CMK (cell line): ENCODE measurements around the gene ATXN10.
"Not testable (repeated sequence)": the region's sequence is repeated elsewhere in the genome, so short reads cannot be mapped to it uniquely, and the experiment has no call there.

Source experiments
- DNase-seq: peaks from one replicate; pipeline ENCODE4 v3.0.0-alpha.2; 2010; ENCODE audit warnings: low read depth

Gene ATXN10

DNA sequence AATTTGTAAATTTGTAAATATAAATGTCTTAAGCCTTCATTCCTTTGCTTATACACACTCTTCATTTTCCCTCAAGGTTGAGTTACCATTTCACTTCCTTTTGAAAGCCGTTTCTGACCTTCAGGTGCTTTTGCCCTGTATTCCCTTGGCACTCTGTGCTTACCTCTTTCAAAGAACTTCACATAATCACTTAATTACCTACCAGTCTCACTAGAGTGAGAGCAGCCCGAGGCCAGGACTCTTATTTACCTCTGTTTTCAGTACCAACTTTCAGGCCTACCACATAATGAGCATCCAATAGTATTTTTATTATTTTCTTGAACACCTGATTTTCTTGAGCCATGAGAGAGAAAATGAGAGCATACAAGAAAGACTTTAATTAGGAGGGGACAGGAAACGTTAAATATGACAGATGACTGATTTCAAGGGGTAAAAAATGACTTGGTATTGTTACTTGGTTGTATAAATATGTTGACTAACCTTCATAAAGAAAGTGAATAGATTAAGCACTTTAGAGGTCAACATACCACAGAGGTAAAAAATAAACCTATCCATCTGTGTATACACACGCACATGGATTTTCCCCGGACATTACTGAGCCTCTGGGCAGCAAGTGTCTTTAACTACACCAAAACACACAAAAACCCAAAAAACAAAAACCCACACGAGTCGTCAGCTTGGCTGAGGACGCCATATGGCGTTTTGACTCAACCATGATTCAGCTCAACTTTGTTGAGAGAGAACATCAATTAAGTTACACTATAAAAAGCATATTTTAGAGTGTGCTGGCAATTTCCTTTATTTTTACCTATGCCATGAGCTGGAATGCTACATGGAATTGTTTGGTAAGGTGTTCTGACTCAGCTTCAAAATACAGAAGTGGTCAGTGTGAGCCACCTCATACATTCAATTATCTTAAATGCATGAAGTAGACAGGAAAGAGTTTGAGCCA lies 7.6 kb downstream of the ATXN10 start:
- DNase-seq = no peak

DNA sequence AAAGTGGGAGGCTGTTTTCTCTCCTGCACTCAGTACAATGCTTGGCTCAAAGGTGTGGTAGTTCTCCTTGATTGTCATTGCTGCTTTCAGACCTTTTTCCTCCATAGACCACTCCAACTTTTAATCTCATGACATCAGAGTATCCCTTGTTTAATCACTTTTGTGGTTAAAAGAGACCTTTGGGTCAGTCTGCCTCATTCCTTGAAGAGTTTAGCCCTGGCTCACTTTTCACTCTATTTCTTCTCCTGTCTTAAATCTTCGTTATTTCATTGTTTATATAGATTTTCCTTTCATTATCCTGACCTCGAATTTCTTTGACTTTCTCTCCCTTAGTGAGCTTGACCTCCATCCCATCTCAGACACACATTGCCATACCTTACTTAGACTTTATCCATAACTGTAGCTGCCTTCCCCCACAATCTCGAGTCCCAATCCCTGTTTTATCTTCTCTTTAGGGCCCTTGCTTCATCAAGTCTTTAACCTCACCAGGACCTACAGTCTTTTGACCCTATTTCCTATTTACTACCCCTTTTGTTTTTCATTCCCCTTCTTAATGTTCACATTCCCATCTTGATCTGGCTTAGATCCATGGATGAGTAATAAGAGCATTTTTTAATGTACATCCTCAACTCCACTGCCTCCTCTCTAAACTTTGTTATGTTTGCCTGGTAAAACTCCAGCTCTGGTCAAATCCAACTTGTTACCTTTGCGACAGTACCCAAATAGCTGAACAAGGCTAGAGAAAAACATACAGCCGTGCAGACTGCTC lies 9.5 kb downstream of the ATXN10 start:
- no peak for DNase-seq

DNA sequence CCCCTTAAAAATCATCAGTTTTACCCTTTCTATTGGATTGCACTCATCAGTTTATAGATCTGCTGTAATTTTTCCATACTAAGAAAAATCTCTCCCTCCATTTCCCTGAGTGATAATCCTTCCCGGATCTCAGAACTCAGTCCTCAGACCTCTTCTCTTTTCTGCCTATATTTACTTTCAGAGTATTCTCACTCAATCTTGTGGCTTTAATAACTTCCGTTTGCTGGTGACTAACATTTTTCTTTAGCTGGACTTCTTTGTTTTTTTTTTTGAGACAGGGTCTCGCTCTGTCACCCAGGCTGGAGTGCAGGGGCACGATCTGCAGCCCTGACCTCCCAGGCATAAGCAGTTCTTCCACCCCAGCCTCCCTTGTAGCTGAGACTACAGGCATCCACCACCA lies 10.4 kb downstream of the ATXN10 start:
- DNase-seq = no peak

DNA sequence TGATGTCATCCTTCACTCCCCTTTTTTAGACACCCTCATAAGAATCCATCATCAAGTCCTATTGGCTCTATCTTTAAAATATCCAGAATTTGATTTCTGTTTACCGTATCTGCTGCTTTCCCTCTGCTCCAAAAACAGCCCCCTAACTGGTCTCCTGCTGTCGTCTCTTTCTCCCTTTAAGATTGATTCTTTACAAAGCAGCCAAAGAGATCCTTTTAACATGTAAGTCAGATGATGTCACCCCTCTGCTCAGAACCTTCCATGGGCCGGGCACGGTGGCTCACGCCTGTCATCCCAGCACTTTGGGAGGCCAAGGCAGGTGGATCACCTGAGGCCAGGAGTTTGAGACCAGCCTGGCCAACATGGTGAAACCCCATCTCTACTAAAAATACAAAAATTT lies 11.1 kb downstream of the ATXN10 start:
- not testable (repeated sequence) for DNase-seq

DNA sequence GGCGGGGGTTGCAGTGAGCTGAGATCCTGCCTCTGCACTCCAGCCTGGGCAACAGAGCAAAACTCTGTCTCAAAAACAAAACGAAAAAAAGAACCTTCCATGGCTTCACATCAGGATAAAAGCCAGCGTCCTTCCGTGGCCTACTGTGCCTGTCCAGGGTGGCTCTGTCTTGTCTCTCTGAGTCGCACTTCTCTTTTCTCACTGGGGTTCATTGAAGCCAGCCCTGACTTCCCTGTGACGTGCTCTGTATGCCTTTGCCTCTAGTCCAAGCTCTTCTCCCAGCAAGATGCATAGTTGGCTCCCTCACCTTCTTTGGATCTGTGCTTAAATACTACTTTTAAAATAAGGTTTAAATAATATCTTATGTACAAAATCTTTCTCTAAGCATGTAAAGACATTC lies 11.6 kb downstream of the ATXN10 start:
- no peak for DNase-seq

DNA sequence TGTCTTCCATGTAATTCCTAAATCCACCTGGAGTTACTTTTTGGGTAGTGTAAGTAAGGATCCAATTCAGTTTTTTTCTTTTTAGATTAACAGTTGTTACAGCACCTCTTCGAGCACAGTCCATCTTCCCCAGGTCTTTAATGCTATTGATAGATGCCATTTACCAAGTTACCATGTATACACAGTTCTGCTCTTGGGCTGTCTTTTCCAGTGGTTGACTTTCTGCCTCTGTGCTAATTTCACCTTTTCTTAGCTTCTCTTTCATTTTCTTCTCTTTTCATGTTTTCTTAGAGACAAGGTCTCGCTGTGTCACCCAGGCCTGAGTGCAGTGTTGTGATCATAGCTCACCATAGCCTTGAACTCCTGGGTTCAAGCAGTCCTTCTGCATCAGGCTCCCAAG lies 12.0 kb downstream of the ATXN10 start:
- no peak for DNase-seq

DNA sequence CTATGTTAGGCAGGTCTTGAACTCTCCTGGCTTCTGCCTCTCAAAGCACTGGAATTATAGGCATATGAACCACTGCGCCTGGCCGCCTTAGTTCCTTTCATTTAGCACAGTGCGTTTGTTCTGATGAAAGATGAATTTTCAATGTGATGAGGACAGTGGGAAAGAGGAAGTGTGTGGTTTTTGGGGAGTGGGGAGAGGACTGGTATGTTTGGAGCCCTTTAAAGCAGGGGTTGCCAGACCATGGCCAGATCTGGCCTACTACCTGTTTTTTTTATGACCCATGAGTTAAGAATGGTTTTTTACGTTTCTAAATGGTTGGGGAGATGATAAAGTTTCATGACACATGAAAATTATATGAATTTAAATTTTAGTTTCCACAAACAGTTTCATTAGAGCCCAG lies 12.5 kb downstream of the ATXN10 start:
- no peak for DNase-seq

DNA sequence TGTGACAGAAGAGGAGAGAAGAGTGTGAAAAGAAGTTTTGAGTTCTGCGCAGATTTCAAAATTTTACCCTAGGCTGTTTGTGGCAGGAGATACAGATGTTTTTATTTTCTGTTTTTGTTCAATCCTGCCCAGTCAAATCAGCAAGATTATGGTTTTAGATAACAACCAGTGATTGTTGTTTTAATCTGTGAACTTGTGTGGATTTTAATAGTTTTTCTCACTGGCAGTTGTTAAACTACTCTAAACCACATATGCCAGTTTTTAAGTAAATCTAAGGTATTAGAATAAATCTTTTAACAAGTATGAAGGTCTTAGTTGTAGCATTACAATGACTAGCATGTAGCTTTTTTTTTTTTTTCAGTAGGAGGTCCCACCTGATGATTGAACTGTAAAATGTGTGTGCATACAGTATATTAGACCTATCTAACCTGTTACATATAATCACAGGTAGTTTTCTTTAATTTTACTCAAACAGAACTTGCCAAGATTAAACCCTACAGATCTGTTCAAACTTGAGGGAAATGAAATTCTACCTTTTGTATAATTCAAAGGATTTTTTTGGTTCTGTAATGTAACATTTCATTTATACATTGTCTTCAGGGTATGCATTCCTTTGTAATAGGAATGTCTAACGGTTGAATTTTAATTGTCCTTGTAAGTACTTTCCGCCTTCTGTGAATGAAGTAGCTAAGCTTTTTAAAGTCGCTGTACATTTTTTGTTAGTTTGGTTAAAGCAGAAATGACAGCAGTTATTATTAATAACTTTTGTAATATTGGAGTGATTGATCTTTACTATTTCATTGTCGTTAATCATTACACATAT lies 13.3 kb downstream of the ATXN10 start:
- no peak for DNase-seq

DNA sequence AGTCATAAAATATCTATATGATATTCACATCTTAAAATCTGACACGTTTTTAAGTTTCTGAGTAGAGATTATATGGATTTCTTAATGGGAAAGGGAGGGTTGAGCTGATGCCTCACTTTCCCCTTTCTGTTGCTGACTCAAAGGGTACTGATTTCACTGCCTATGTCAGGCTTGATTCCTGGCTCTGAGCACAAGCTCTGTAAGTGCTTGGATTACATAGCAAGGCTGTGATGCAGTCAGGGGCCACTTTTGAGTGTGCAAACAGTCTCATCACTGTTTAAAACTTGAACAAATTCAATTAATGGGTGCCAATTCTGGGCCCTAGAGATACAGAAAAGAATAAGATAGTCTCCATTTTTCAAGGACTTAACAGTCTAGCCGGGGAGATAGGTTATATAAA lies 14.4 kb downstream of the ATXN10 start:
- DNase-seq = no peak

DNA sequence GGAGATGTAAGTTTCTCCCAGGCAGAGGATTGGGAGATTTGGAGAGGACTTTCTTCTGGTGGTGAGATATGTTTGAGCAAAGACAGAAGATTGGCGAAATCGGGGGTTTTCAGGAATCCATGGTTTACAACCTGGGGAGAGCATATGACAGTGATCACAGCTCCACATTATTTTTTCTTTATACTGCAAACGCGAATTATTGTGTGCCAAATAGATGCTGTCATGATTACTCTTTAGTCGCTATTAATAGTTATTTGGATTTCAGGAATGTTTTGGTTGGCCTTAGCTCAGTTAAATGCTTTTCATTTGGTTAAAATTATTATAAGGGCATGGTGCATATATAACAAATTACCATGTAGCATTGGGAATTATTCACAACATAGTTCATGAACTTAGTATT lies 15.2 kb downstream of the ATXN10 start:
- DNase-seq = no peak

DNA sequence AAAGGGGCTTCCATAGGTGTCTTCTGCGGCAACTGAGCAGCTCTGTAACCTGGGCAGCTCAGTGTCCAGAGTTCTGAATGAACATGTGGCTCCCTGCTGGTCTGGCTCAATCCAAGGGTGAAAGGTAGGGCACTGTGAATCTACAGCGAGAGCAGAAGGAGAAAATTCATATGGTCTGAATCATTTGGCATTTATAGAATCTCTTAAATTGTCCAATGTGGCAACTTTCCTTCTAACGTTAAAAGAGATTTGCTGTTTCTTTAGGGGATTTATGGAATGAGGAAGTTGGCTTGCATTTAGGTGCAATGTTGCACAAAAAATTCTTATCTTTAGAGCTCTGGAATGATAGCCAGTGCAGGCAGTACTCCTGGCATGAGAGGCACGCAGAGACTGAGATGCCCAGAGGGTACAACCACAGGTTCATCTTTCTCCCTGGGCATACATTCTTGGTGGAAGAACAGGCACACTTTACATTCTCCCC lies 17.0 kb downstream of the ATXN10 start:
- no peak for DNase-seq

DNA sequence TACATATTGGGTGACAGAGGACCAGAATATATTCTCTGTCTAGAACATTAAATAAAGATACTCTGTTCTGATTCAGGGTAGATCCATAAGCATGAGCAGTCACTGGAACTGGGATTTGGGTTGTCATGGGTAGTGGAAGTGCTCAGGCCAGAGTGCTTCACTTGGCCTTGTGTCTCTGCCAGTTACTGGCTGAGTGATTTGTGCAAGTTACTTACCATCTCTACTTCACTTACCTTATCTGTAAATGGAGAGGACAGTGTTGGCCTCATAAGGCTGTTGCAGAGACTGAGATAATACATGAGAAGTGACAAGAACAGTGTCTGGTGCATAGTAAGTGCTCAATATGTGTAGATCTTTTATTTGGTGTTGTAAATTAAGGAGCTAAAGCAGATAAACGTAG lies 17.6 kb downstream of the ATXN10 start:
- DNase-seq = no peak

DNA sequence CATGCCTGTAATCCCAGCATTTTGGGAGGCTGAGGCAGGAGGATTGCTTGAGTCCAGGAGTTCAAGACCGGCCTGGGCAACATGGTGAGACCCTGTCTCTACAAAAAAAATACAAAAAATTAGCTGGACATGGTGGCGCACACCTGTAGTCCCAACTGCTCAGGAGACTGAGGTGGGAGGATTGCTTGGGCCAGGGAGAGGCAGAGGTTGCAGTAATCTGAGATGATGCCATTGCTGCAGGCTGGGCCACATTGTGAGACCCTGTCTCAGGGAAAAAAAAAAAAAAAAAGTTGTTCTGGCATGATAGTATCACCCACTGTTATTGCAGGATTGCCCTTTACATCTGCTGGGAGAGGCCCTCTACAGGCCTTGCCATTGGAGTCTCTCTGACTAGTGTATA lies 18.4 kb downstream of the ATXN10 start:
- no peak for DNase-seq

DNA sequence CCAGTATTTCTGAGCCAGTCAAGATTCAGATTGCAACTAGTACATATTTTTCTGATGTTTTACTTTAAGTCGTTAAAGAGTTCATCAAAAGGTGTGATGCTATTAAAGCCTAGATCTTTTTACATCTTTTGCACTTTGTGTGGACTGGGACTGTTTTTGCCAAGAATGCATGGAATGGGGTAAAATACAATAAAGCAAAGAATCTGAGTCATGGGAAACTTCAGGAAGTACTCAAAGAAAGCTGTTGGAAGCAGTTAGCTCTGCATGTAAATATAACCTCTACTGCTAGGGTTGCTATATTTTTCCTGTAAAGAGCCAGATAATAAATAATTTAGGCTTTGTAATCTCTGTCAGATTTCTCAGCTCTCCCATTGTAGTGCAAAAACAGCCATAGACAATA lies 20.9 kb downstream of the ATXN10 start:
- DNase-seq = no peak

DNA sequence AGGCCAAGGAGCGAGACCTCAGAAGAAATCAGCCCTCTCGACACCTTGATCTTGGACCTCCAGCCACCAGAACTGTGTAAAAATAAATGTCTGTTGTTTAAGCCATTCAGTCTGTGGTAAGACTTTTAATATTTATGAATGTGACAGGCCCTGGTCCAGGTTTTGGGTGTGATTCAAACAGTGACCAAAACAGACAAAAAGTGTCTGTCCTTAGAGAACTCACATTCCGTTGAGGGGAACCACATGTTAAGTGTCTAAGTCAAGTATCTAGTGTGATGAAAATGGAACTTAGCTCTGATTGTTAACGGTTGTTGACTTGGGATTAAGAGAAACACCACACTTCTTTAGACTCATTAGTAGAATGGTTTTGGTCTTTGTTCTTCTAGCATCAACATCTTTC lies 22.2 kb downstream of the ATXN10 start:
- no peak for DNase-seq

DNA sequence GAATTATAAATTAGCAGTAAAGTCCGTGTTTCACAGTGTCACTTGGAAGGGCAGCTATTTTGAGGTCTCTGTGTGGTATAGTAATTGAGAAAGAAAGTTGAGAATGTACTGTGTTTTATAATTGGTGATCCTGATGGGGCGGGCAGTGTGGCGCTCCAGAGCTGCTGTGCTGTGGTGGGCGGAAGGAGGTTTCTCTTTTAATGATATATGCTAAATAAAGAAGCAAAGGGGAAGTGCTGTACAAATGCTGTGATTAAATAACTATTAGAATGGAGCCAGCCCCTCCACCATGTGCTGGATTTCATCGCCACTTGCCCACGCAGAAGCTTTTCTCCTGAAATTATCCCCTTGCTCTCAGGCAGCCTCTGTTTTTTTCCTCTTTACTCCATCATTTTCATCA lies 24.6 kb downstream of the ATXN10 start:
- DNase-seq = no peak

DNA sequence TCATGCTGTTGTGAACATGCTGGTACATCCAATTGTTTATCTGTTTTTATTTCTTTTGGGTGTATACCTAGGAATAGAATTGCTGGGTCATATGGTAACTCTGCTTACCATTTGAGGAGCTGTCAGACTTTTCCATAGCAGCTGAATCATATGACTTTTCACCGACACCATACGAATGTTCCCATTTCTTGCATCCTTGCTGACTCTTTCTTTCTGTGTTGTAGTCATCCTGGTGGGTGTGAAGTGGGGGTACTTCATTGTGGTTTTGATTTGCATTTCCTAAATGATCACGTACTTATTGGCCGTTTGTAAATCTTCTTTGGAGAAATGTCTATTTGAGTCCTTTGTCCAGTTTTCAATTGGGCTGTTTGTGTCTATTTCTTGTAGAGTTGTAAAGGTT lies 26.5 kb downstream of the ATXN10 start:
- DNase-seq = no peak

DNA sequence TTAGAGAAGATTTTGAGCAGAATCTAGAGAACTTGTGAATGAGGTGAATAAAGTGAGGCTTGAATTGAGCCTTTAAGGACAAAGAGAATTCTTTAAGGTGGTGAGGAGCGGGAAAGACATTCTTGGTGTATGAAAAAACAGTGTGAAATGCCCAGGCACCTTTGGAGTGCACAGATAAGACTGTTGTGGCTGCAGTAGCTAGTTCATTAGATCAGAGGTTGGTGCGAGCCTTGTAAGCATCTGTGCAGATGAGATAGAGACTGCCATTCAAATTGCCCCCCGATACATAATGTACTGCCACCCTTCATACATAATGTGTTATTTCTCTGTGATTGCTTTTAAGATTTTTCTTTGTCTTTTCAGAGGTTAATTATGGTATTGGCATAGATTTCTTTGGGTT lies 31.3 kb downstream of the ATXN10 start:
- no peak for DNase-seq

DNA sequence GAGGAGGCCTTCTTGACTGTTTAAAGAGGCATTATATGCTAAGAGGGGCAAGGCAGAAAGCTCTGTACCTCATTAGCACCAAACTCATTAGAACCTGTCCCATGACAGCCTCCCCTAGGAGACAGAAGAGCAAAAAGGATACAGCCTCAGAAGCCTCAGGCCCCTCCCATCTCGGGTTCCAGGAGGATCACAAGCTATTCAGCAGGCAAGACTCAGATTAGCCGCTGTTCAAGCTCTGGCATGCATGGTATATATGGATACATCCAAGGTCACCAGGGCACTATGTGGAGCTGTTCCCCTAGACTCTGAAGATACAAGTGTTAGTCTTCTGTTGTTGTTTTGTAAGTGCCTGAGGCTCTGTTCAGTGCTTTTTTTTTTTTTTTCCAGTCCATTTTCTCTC lies 32.1 kb downstream of the ATXN10 start:
- no peak for DNase-seq

DNA sequence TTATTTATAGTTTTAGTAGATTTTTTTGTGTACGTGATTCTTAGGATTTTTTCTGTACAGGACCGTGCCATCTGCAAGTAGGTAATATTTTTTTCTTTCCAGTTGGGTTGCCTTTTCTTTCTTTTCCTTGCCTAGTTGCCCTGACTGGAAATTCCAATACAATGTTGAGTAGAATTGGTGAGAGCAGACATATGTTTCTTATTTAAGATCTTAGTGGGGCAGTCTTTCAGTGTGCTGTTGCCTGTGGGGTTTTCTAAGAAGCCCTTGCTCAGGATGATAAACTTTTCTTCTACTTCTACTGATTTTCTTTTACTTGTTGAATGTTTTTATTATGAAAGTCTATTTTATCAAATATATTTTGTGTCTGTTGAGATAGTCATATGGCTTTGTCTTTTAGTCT lies 33.0 kb downstream of the ATXN10 start:
- no peak for DNase-seq

DNA sequence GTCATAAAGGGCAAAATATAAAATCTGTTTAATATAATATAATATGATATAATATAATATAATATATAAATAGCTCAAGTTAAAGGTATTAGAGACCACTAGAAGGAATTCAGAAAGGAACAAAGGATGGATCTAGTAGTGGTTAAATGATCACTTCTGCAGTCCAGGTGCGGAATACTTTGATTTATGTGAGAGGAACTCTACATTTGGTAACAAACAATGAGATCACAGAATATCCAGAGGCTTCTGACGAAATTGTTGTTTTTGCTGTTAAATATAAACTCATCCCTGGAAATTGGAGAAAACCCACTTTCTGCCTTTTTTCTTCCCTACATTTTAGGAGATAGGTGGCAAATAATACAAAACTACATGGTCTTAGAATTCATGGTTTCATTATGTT lies 36.0 kb downstream of the ATXN10 start:
- DNase-seq = no peak

DNA sequence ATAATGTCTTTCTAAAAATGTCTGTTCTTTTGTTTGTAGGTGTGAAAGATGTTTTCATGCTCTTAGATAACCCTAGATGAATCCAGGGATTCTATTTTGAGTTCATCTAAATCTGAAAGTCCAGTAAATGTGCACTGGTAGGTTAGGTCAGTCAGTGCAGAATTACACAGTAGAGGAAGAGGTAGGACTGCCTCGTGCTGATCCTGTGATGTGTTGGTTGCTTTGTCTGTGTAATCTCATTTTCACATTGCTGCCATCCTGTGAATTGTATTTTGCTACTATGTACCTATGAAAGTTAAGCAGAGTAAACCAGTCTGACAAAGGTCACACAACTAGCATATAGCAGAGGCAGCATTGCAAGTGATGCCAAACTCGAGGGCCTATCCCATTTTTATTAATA lies 36.5 kb downstream of the ATXN10 start:
- no peak for DNase-seq
